GM10248 (cell line): ENCODE measurements around the gene KCNH4.
"Not testable (repeated sequence)": the region's sequence is repeated elsewhere in the genome, so short reads cannot be mapped to it uniquely, and the experiment has no call there.

Source experiments
- CTCF ChIA-PET: fragments of 300-600 bp; sonication (Branson Sonifier 250); formaldehyde crosslinking; extraction: SDS; loops from one replicate; lab custom pipeline; 2021; ENCODE audit warnings: antibody characterized with exemption; lab: Yijun Ruan, JAX
- POLR2A ChIA-PET: fragments of 350-650 bp; sonication (Branson Sonifier 250); formaldehyde crosslinking; extraction: SDS; loops from one replicate; lab custom pipeline; 2020; ENCODE audit warnings: antibody characterized with exemption; lab: Yijun Ruan, JAX
- DNase-seq: peaks from one replicate; pipeline ENCODE4 v3.0.0; 2012; ENCODE audit errors: extremely low spot score
- TF ChIP-seq, protein P1 (sequence below): IDR thresholded peaks from 2 replicates; pipeline ENCODE4 v1.5.1; 2012; ENCODE audit warnings: mild to moderate bottlenecking, low read depth; ENCODE audit errors: extremely low read depth, missing control alignments, control extremely low read depth

KCNH4 gene

DNA sequence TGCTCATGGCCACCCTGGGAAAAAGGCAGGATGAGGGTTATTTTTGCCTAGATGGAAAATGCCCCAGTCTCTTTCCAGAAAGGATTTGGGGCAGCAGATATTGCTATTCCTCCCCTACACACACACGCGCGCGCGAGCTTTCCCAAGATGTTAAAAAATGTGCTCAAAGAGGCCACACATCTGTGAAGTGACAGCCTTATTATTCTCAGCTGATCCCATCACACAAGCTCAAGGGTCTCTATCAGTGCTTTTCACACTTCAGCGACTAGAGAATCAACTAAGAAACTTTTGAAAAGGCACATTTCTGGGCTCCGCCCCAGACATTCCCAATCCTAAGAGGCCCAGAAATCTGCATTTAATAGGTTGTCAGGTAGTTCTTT, 20.4 kb downstream of the KCNH4 start:
- no peak for DNase-seq
- CTCF ChIA-PET = interaction anchor here (1.3 to 1.5 kb wide), 3 partner anchors 19 to 23 kb away, joined by 3 to 6 read pairs (median 4); partner anchors contain the start of gene KCNH4
- TF ChIP-seq, protein P1, sequence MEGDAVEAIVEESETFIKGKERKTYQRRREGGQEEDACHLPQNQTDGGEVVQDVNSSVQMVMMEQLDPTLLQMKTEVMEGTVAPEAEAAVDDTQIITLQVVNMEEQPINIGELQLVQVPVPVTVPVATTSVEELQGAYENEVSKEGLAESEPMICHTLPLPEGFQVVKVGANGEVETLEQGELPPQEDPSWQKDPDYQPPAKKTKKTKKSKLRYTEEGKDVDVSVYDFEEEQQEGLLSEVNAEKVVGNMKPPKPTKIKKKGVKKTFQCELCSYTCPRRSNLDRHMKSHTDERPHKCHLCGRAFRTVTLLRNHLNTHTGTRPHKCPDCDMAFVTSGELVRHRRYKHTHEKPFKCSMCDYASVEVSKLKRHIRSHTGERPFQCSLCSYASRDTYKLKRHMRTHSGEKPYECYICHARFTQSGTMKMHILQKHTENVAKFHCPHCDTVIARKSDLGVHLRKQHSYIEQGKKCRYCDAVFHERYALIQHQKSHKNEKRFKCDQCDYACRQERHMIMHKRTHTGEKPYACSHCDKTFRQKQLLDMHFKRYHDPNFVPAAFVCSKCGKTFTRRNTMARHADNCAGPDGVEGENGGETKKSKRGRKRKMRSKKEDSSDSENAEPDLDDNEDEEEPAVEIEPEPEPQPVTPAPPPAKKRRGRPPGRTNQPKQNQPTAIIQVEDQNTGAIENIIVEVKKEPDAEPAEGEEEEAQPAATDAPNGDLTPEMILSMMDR = no peak

DNA sequence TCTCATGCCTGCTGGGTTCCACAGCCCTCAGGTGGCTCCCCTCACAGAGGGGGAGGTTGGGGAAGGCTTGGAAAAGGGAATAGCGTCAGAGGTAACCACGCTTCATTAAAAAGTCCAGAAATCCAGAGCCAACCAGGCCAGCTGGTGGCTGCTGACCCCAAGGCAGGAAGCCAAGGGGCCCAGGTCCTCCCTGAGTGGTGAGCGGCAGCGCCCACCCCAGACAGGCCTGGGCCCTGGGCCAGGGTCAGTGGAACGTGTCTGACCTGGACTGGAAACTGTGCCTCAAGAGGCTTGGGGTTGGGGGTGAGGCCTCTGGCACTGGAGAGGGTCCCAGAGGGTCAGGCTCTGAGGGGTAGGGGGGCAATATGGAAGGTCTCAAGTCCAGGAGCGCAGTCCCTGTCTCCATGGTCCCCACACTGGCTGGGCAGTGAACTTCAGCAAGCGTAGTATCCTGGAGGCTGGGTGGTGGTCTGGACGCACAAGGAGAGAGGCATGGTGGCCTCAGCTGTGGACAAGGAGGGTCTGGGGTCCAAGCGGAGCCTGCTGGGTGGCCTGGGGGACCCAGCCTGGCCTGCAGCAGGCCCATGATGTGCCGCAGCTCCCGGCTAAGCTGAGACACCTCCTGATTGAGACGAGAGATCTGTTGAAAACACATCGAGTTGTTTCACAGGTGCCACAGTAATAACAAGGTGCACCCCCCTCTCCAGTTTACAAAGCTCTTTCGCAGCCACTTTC, 21.0 kb downstream of the KCNH4 start:
- no peak for DNase-seq
- CTCF ChIA-PET = interaction anchor here (1.3 to 1.5 kb wide), 3 partner anchors 20 to 22 kb away, joined by 3 to 6 read pairs (median 4); partner anchors contain the start of gene KCNH4
- TF ChIP-seq, protein P1 = no peak
- POLR2A ChIA-PET = interaction anchor here (0.7 kb wide), 1 partner anchor 180 kb away, joined by 3 read pairs; no protein-coding TSS in a partner anchor

More for the DNA sequence above, 20.4 kb downstream of the KCNH4 start:
- POLR2A ChIA-PET = interaction anchor here (0.7 kb wide), 1 partner anchor 180 kb away, joined by 3 read pairs; no protein-coding TSS in a partner anchor

DNA sequence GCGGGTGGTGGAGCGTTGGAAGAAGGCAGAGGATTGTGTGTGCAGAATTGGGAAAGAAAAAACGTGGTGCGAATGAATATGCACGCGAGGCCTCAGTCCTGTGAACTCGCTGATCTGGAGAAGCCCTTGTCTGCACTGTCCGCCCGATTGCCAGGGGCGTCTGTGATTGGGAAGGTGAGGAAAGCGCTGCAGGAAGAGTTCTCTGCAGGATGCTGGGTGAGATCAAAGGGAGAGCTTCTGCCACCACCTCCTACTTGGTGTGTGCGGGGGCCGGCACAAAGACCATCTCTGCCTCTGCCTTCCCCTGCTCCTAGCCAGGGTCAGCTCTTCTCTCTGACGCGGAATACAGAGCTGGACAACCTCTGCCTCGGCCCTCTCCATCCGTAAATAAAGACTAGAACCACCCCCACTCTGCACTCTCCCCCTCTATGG, 25.3 kb downstream of the KCNH4 start:
- POLR2A ChIA-PET = interaction anchor here (0.5 kb wide), 1 partner anchor 189 kb away, joined by 3 read pairs; the partner anchor contains the start of gene CNP
- TF ChIP-seq, protein P1 = no peak
- DNase-seq = no peak
- CTCF ChIA-PET = interaction anchor here (1.1 to 1.6 kb wide), 2 partner anchors 12 to 23 kb away, joined by 3 read pairs; no protein-coding TSS in a partner anchor

DNA sequence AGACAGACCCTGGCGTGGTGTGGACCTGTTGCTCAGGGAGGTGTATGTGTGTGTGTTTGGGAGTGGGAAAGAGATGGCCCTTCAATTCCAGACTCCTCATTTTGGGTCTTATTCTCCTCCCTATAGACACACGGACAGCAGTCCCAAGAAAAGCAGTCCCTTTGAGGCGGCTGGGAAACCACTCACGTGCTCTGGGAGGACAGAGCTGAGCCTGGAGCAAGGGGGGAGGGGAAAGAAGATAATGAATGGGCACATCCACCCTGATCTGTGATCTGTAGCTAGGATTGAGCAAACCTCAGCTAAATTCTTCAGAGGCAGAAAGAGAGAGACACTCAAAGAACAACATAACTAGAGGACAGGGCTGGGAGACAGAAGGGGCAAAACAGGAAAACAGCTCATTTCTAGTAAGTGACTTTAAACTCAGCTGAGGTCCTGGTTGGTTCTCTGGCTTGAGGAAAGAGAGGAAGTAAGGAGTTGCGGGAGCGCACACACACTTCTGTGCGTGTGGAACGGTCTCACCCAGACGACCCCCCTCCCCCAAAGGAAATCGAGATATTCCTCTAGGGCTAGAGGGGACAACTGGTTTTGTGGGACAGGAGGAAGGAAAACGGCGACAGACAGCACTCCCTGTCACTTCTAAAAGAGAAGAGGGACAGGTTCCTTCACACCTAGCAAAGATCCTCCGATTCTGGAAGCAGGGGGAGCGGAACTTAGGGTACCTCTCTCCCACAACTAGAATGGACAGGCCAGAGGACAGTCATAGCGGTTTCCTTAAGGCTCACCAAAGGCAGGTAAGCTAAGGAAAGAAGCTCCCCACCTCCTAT, 26.8 kb downstream of the KCNH4 start:
- CTCF ChIA-PET = interaction anchor here (0.7 to 1.9 kb wide), 9 partner anchors 10 to 129 kb away, joined by 3 to 10 read pairs (median 3); partner anchors contain the start of gene HCRT

DNA sequence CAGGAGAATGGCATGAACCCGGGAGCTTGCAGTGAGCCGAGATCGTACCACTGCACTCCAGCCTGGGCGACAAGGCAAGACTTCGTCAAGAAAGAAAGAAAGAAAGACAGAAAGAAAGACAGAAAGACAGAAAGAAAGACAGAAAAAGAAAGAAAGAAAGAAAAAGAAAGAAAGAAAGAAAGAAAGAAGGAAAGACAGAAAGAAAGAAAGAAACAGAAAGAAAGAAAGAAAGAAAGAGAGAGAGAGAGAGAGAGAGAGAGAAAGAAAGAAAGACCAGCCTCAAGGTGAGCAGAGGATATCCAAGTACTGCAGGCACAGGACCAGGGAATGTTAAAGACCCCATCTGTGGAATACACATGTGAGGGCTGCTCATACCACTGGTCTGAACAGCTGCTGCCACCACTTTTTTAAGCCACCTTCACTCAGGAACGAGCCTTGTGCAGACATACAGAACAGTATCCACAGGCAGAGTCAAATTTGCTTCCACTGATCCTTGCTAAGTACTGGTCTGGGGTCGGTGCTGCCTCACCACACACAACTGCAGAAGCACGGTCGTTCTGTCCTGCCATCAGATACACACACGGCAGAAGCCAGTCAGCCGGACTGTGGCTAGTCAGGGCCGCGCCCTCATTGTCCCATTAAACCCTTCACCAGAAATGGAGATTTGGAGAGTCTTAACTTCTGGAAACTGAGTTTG, 33.9 kb downstream of the KCNH4 start:
- TF ChIP-seq, protein P1 = no peak
- no peak for DNase-seq
- ChIA-PET POLR2A (no interaction called here), CTCF (no interaction called here)

More for the DNA sequence above, 26.8 kb downstream of the KCNH4 start:
- no peak for DNase-seq
- TF ChIP-seq, protein P1 = no peak
- POLR2A ChIA-PET = interaction anchor here (0.6 kb wide), 1 partner anchor 165 kb away, joined by 4 read pairs; no protein-coding TSS in a partner anchor

DNA sequence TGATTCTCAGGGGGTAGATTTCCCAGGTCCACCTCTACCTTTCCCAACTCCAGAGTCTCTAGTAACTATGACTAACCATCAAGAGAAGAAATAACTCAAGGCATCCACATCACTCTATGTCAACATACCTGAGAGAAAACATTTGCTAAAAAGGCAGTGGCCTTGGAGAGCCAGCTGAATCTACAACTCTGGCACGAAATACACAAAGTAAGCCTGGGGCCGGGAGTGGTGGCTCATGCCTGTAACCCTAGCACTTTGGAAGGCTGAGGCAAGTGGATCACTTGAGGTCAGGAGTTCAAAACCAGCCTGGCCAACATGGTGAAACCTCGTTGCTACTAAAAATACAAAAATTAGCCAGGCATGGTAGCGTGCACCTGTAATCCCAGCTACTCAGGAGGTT, 37.8 kb downstream of the KCNH4 start:
- CTCF ChIA-PET = interaction anchor here (0.9 to 1.6 kb wide), 5 partner anchors 11 to 123 kb away, joined by 3 to 5 read pairs (median 3); partner anchors contain the start of gene NKIRAS2
- DNase-seq, POLR2A ChIA-PET: not testable (repeated sequence)
